CD4-positive, alpha-beta T cell treated with Interferon alpha-2 for 1 hour (primary cell): ENCODE results near the gene CHCHD10.
A peak's percentile ranks its signal among the peaks of the same experiment; 100 is the strongest.

Source experiments
- DNase-seq, 2 donors: peaks; one replicate each; pipeline ENCODE4 v3.0.0-alpha.2; 2020 to 2022

CHCHD10 gene

GRCh38 chr22:23767673-23768548, at the start of gene CHCHD10:
TSS of gene CHCHD10 (minus strand) at chr22:23767972. CDS start at chr22:23767874, 98 bp downstream.
- DNase-seq, result peak; percentile 69 to 77

DNA sequence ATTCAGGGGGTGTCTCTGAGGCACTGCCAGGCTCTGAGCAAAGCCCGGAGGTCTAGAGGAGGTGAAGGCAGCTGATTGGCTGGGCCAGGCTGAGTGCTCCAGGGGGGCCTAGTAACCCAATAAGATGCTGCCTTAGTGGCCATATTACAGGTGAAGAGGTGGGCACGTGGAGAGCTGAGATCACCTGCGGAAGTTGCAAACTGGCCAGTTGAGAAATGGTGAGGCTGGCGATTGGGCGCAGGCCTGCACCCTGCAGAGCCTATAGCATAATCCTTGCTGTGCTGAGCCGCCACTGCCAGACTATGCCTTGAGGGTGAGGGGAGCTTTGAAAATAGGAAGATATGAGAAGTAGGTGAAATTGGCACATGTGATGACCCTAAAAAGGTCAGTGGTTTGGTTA, 49.4 kb upstream of the CHCHD10 start:
- DNase-seq, result no peak

- no peak for DNase-seq
Measured at GRCh38 chr22:23816156-23816976, 48.6 kb upstream of the CHCHD10 start.

DNA sequence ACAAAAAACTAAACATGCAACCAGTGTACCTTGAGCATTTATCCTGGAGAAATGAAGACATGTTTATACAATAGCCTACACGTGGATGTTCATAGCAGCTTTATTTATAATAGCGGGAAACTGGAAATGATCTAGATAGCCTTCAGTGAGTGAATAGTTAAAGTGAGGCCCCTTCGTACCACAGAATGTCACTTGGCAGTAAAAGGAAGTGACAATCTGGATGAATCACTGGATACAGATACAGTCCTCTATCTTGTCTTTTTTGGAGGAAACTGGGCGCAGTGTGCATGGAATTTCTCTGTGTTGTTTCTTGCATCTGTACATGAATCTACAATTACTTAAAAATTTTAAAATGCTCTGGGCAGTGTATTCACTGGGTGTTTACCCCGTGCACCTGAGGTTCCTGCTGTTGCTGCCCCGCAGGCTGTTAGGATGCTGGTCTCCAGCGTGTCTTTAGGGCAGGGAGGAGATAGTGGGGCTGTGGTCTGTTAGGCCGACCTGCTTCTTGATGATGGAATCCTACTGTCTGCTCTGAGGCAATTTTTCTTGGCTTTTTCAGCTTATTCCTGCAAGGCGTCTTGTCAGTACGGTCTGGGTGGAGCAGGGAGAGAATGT, 47.9 kb upstream of the CHCHD10 start:
- no peak for DNase-seq

- DNase-seq, result no peak
Measured at GRCh38 chr22:23812378-23812777, 44.6 kb upstream of the CHCHD10 start.

- no peak for DNase-seq
Measured at GRCh38 chr22:23806837-23807236, 39.1 kb upstream of the CHCHD10 start.

GRCh38 chr22:23804781-23805291, 37.1 kb upstream of the CHCHD10 start:
- DNase-seq, result no peak

DNA sequence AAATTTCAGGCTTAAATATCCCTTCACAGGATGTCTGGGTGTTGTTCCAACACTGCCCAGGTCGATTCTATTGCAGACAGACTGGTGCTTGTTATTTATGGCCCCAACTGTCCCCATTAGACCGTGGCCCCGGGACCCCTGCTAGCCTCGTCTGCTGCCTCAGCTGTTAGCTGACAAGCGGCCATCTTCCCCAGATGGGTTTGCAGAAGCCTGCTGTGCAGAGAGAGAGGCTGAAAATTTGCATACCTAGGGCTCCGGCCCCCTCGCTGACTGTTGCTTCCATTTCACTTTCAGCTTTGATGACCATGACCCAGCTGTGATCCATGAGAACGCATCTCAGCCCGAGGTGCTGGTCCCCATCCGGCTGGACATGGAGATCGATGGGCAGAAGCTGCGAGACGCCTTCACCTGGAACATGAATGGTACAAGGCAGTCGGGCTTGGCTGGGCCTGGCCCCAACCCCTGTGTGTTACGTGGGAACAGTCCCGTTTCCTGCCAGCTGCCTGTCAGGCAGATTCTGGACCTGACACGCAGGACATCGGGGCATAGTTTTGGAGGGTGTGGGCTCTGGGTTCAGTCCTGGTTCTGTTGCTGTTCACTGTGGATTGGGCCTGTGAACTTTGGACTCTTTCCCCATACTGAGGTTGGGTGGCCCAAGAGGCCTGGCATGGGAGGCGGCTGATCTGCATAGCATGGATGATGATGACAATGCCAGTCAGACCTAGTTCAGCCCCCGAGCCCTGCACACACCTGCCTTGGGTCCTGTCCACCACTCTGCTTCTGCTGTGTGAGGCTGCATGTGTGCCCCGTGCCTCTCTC, 35.4 kb upstream of the CHCHD10 start:
- DNase-seq, result no peak

DNA sequence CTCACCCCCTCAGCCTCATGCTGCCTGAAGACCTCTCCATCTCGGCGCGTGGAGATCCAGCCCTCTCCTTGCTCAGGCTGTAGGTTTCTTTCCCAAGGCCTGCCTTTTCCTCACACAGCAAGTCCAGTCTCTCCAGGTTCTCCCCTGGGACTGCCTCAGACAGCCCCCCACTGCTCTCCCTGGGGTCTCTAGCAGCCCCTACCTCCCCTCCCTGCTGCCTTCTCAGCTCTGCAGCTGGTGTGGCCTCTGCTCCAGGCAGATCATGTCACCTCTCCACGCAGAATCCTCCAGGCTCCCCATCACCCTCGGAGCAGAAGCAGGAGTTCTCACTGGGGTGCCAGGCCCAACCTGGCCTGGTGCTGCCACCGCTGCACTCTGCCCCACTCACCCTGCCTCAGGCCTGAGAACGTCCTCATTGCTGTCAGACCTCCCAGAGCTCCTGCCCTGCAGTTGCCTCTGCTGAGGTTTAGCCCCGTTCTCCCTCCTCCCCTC, 34.2 kb upstream of the CHCHD10 start:
- DNase-seq, result no peak

- DNase-seq, result no peak
Measured at GRCh38 chr22:23801238-23801821, 33.6 kb upstream of the CHCHD10 start.

DNA sequence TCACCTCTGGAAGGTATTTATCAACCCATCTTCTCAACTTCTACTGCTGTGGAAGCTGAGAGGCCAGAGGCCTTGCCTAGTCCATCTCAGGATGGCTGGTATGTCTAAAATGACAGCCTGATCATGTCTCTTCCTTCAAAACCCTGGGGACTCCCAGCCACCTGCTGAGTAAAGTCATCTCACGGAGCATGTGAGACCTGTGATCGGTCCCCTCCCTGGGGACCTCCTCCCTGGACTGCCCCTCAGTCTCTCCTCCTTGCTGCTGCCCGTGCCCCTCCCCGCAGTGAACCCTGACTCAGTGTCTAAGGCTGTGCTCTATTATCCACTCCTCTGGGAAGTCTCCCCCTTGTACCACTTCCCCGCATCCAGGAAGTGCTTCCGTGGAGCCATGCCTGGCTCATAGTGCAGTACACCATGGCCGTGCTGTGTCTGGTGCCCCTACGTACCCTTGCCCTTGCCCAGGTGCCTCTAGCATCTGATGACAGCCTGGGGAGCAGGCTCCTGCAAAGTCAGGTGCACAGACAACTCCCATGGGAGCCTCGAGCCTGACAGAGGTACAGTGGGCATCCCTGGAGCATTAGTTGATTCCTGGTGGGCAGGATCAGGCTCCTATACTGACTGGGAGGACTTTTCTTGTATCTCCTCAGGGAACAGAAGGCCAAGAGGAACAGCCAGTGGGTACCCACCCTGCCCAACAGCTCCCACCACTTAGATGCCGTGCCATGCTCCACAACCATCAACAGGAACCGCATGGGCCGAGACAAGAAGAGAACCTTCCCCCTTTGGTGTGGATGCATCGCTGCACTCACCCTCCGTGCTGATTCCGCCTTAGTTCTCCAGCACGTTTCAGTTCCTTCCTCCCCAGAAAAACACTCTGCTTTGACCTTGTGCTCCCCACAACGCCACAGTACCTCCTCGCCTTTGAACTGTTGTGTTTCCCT, 32.8 kb upstream of the CHCHD10 start:
- peak in 1 of 2 donors; percentile 31 for DNase-seq

DNA sequence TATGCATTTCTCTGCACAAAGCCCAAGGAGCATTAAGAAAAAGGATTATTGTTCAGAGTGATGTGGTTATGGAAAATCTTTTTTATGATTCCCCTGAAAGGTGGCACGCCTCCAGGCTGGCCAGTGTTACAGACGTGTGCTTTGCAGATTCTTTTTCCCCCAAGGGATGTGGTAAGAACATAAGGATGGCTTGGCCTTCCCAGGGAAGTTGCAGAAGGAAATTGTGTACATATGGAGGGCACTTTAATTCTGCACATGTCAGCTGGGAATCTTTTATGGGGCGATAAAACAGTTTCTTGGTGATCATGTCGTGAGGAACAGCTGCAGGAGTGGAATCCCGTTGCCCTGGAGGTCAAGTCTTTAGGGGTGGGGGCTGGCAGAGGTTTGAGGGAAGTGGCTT, 28.7 kb upstream of the CHCHD10 start:
- DNase-seq, result no peak

DNA sequence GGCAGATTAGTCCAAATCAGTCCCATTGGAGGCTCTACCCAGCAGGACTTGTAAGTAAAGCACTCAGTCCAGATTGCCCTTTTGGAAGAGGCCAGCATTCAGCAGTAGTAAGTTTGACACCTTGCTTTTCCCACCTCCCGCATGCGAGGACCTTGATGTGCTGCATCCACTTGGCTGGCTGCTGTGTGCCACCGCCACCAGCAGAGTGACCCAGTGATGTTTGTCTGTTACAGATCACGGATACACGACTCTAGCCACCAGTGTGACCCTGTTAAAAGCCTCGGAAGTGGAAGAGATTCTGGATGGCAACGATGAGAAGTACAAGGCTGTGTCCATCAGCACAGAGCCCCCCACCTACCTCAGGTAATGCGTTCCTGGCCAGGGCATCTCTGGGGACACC, 25.6 kb upstream of the CHCHD10 start:
- no peak for DNase-seq

GRCh38 chr22:23791738-23792645, 24.2 kb upstream of the CHCHD10 start:
- DNase-seq, result no peak

GRCh38 chr22:23790819-23791737, 23.3 kb upstream of the CHCHD10 start:
- DNase-seq, result no peak

DNA sequence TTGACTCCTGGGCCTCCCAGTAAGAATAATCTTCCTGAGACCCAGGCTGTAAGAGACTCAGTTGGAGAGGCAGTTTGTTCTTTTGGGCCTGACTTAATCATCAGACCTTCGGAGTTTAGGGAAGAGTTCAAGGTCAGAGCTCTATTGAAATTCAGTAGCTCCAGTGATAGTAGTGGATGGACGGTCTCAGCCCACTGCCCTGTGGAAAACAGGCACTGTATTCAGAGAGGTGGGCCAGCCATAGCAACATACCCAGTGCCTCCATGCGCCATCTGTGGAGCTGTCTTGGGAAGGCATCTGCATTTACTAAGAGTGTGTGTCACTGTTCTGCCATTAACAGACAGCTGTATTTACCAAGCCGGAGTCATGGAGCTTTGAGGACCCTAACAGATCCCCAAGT, 21.9 kb upstream of the CHCHD10 start:
- no peak for DNase-seq

GRCh38 chr22:23789121-23789520, 21.3 kb upstream of the CHCHD10 start:
- DNase-seq, result no peak

- DNase-seq, result no peak
Measured at GRCh38 chr22:23787910-23788309, 20.1 kb upstream of the CHCHD10 start.

DNA sequence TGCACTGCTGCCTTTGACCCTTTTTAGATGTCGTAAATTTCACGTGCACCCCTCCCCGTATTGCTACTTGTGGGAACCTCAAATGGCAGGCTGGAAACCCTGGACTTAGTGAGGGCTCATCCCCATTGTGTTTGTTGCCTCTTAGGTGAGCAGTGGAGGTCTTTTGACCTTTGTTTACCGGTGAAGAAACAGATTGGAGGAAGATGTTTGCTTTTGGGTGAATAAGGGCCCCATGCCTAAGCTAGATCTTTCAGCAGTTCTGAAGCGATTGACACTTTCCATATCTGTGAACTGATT, 19.8 kb upstream of the CHCHD10 start:
- no peak for DNase-seq
